DND-41 (cell line): ENCODE data around the gene VKORC1L1.
"Not testable (repeated sequence)": the region's sequence is repeated elsewhere in the genome, so short reads cannot be mapped to it uniquely, and the experiment has no call there.

Experiments used
- ATAC-seq: fragments of 200-7000 bp; cut with Tn5 transposase; 3 replicates; pipeline ENCODE4 v1.9.1; 2021; ENCODE audit warnings: low read depth; ENCODE audit not compliant: insufficient read depth
- DNase-seq: peaks from one replicate; pipeline ENCODE4 v3.0.0-alpha.2; 2020
- H2AFZ ChIP-seq: 2 replicates; pipeline ENCODE4 v1.6.0; 2012; ENCODE audit warnings: low read depth, low read length
- H3K27ac ChIP-seq: 2 replicates; pipeline ENCODE4 v1.5.1; 2012; ENCODE audit warnings: low read length, inconsistent platforms
- H3K27me3 ChIP-seq: fragments of 200-600 bp; sonication (generic); 2 replicates; pipeline ENCODE4 v1.6.0; 2012; ENCODE audit warnings: low read length, mild to moderate bottlenecking, inconsistent platforms; ENCODE audit not compliant: insufficient read depth, poor library complexity
- H3K36me3 ChIP-seq: 2 replicates; pipeline ENCODE4 v1.5.1; 2012; ENCODE audit warnings: low read length, inconsistent platforms; ENCODE audit not compliant: insufficient read depth
- H3K4me1 ChIP-seq: 2 replicates; pipeline ENCODE4 v1.5.1; 2012; ENCODE audit warnings: mild to moderate bottlenecking, low read length; ENCODE audit not compliant: insufficient read depth
- H3K4me2 ChIP-seq: 2 replicates; pipeline ENCODE4 v1.6.0; 2012; ENCODE audit warnings: mild to moderate bottlenecking, moderate library complexity, low read length, inconsistent platforms; ENCODE audit not compliant: insufficient read depth
- H3K4me3 ChIP-seq, 2 experiments: fragments of 200-600 bp in 1 of 2; shearing (Covaris generic) in 1 of 2; 2 replicates each; pipeline ENCODE4 v1.5.1; 2012 to 2016; ENCODE audit warnings: inconsistent platforms in 2 of 2, low read length in 2 of 2, mild to moderate bottlenecking in 2 of 2, low read depth in 1 of 2, moderate library complexity in 1 of 2
- H3K79me2 ChIP-seq: 2 replicates; pipeline ENCODE4 v1.6.0; 2012; ENCODE audit warnings: low read length, inconsistent platforms; ENCODE audit not compliant: insufficient read depth
- H3K9ac ChIP-seq: 2 replicates; pipeline ENCODE4 v1.6.0; 2012; ENCODE audit warnings: low read depth, mild to moderate bottlenecking, inconsistent platforms, low read length, moderate library complexity
- H3K9me3 ChIP-seq: 2 replicates; pipeline ENCODE4 v1.5.1; 2012; ENCODE audit warnings: low read length, moderate library complexity, mild to moderate bottlenecking, inconsistent platforms; ENCODE audit not compliant: insufficient read depth, severe bottlenecking
- H4K20me1 ChIP-seq: 2 replicates; pipeline ENCODE4 v1.6.0; 2012; ENCODE audit warnings: low read length; ENCODE audit not compliant: insufficient read depth
- CTCF ChIP-seq: IDR thresholded peaks from 2 replicates; pipeline ENCODE4 v1.5.1; 2012; ENCODE audit warnings: borderline replicate concordance, low read length, moderate library complexity, mild to moderate bottlenecking; ENCODE audit not compliant: poor library complexity, severe bottlenecking; ENCODE audit errors: extremely low read depth
- EZH2 ChIP-seq: IDR thresholded peaks from 3 replicates; pipeline ENCODE4 v1.6.1; 2012; ENCODE audit warnings: borderline replicate concordance, low read depth, mild to moderate bottlenecking, moderate library complexity, low read length, inconsistent platforms; ENCODE audit not compliant: severe bottlenecking

The VKORC1L1 gene

GRCh38 chr7:65992526-65992925 is 119.7 kb downstream of the VKORC1L1 start:
- Histone ChIP-seq H3K27me3 (no peaks in the 10 kb centered on the region), H3K4me2 (no peak overlapping the region), H3K36me3 (no peaks in the 10 kb centered on the region), H3K4me1 (no peaks in the 10 kb centered on the region), H3K9ac (no peak overlapping the region), H3K4me3 (no peak overlapping the region), H3K9me3 (no peaks in the 10 kb centered on the region), H2AFZ (no peak overlapping the region), H4K20me1 (no peaks in the 10 kb centered on the region), H3K79me2 (no peaks in the 10 kb centered on the region), H3K27ac (no peak overlapping the region)
- ATAC-seq (no peak), DNase-seq (no peak)
- TF ChIP-seq CTCF (no peak), EZH2 (no peak)

GRCh38 chr7:65994984-65995383 is 122.1 kb downstream of the VKORC1L1 start:
- not testable (repeated sequence) for H3K4me1 ChIP-seq, ATAC-seq, H3K79me2 ChIP-seq, DNase-seq, H3K4me2 ChIP-seq, H4K20me1 ChIP-seq, H3K36me3 ChIP-seq, H3K9ac ChIP-seq, H3K27ac ChIP-seq, H3K4me3 ChIP-seq, H3K9me3 ChIP-seq, H3K27me3 ChIP-seq, H2AFZ ChIP-seq

- H4K20me1 ChIP-seq, H3K27me3 ChIP-seq, H3K4me2 ChIP-seq, H3K9me3 ChIP-seq, DNase-seq, H3K4me1 ChIP-seq, H3K36me3 ChIP-seq, H3K27ac ChIP-seq, H2AFZ ChIP-seq, H3K4me3 ChIP-seq, ATAC-seq, H3K79me2 ChIP-seq, H3K9ac ChIP-seq: not testable (repeated sequence)
Measured at GRCh38 chr7:66000823-66001417, 128.0 kb downstream of the VKORC1L1 start.

GRCh38 chr7:66005115-66005671 is 132.3 kb downstream of the VKORC1L1 start:
- H3K4me2 ChIP-seq, H3K4me3 ChIP-seq, H4K20me1 ChIP-seq, H3K79me2 ChIP-seq, H3K36me3 ChIP-seq, ATAC-seq, DNase-seq, H3K4me1 ChIP-seq, H2AFZ ChIP-seq, H3K27ac ChIP-seq, H3K9ac ChIP-seq, H3K9me3 ChIP-seq, H3K27me3 ChIP-seq: not testable (repeated sequence)

GRCh38 chr7:66007232-66007631 is 134.4 kb downstream of the VKORC1L1 start:
- H2AFZ ChIP-seq: no peak overlapping the region
- H3K4me2 ChIP-seq: no peak overlapping the region
- H3K9ac ChIP-seq: no peak overlapping the region
- DNase-seq (no peak), ATAC-seq (no peak)
- TF ChIP-seq EZH2 (no peak), CTCF (no peak)
- no peaks in the 10 kb centered on the region for H4K20me1 ChIP-seq
- H3K9me3 ChIP-seq: no peaks in the 10 kb centered on the region
- H3K4me3 ChIP-seq: no peak overlapping the region
- no peaks in the 10 kb centered on the region for H3K36me3 ChIP-seq
- no peaks in the 10 kb centered on the region for H3K27me3 ChIP-seq
- H3K79me2 ChIP-seq: no peaks in the 10 kb centered on the region
- no peaks in the 10 kb centered on the region for H3K4me1 ChIP-seq
- no peak overlapping the region for H3K27ac ChIP-seq
